Neural crest cell (in vitro differentiated cells): ENCODE measurements around the gene ZNF830. TPM values are rescaled to one million over a fixed set of nuclear protein-coding genes. Genes with fewer than 3 reads are reported as not detected.

Experiments used
- DNase-seq: peaks from one replicate; pipeline ENCODE4 v3.0.0; 2021; ENCODE audit warnings: low read depth, mixed read lengths, low spot score
- H3K27ac Mint-ChIP-seq: one replicate; pipeline ENCODE4 v1.8.0; 2021; ENCODE audit warnings: mild to moderate bottlenecking, mixed read lengths; ENCODE audit not compliant: unreplicated experiment
- H3K27me3 Mint-ChIP-seq: 2 replicates; pipeline ENCODE4 v1.8.0; 2021; ENCODE audit warnings: low read depth, mild to moderate bottlenecking, mixed read lengths
- H3K36me3 Mint-ChIP-seq: 2 replicates; pipeline ENCODE4 v1.8.0; 2021; ENCODE audit warnings: low read depth, mild to moderate bottlenecking, mixed read lengths
- H3K4me1 Mint-ChIP-seq: 2 replicates; pipeline ENCODE4 v1.8.0; 2021; ENCODE audit warnings: mixed read lengths
- H3K4me3 Mint-ChIP-seq: one replicate; pipeline ENCODE4 v1.8.0; 2021; ENCODE audit warnings: mild to moderate bottlenecking, mixed read lengths
- H3K9me3 Mint-ChIP-seq: 2 replicates; pipeline ENCODE4 v1.8.0; 2021; ENCODE audit warnings: mixed read lengths
- long read RNA-seq: library from polyadenylated mRNA; unstranded; transcript quantifications from one replicate; pipeline ENCODE4 v2.0.0, GENCODE V29; 2020
- total RNA-seq: library from RNA; stranded (reverse); gene quantifications from 2 replicates; pipeline ENCODE4 v1.2.1, GENCODE V29; 2021
- TF ChIP-seq, protein P1 (sequence below): fragments of 200-600 bp; sonication (generic); conservative IDR thresholded peaks from 2 replicates; pipeline ENCODE4 v1.5.0; 2021; ENCODE audit warnings: antibody characterized with exemption, mild to moderate bottlenecking

ZNF830 gene
- total RNA-seq: 21.2 TPM in 2 replicates
- long read RNA-seq, transcript ZNF830-201 (1 exons, 2,246 nt): major isoform, 34 of 34 reads
- long read RNA-seq, partial matches to known transcripts: 0 of 34 reads
- long read RNA-seq, other reads (novel, unspliced or antisense): 0 of 34 reads

- Mint-ChIP-seq H3K27me3 (peaks cover 20% of the 10 kb centered on the region), H3K36me3 (peaks cover 6% of the 10 kb centered on the region), H3K27ac (peak within 1 kb of the TSS; percentile 99), H3K4me3 (peak within 1 kb of the TSS; percentile 97), H3K4me1 (peaks cover 11% of the 10 kb centered on the region), H3K9me3 (no peaks in the 10 kb centered on the region)
- TF ChIP-seq, protein P1, sequence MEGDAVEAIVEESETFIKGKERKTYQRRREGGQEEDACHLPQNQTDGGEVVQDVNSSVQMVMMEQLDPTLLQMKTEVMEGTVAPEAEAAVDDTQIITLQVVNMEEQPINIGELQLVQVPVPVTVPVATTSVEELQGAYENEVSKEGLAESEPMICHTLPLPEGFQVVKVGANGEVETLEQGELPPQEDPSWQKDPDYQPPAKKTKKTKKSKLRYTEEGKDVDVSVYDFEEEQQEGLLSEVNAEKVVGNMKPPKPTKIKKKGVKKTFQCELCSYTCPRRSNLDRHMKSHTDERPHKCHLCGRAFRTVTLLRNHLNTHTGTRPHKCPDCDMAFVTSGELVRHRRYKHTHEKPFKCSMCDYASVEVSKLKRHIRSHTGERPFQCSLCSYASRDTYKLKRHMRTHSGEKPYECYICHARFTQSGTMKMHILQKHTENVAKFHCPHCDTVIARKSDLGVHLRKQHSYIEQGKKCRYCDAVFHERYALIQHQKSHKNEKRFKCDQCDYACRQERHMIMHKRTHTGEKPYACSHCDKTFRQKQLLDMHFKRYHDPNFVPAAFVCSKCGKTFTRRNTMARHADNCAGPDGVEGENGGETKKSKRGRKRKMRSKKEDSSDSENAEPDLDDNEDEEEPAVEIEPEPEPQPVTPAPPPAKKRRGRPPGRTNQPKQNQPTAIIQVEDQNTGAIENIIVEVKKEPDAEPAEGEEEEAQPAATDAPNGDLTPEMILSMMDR: no peak
- peak; percentile 85 for DNase-seq
Observed at GRCh38 chr17:34961093-34961911, at the start of gene ZNF830, which contains the start of gene CCT6B. Gene ZNF830, plus strand, starts transcription at chr17:34961540. Its CDS starts 27 bp downstream, at chr17:34961567. Gene CCT6B, minus strand, starts transcription at chr17:34961460. Its CDS starts 67 bp downstream, at chr17:34961393.

- Mint-ChIP-seq H3K9me3 (no peaks in the 10 kb centered on the region), H3K4me3 (no peak overlapping the region), H3K27ac (no peak overlapping the region), H3K36me3 (no peaks in the 10 kb centered on the region), H3K4me1 (no peaks in the 10 kb centered on the region), H3K27me3 (peaks cover 9% of the 10 kb centered on the region)
- DNase-seq: no peak
- TF ChIP-seq, protein P1: no peak
Observed at GRCh38 chr17:34913001-34913400, 48.3 kb upstream of the ZNF830 start.

- H3K27ac Mint-ChIP-seq: no peak overlapping the region
- no peak overlapping the region for H3K4me3 Mint-ChIP-seq
- no peak for DNase-seq
- no peaks in the 10 kb centered on the region for H3K9me3 Mint-ChIP-seq
- TF ChIP-seq, protein P1: no peak
- no peaks in the 10 kb centered on the region for H3K4me1 Mint-ChIP-seq
- peaks cover 5% of the 10 kb centered on the region for H3K27me3 Mint-ChIP-seq
- H3K36me3 Mint-ChIP-seq: no peaks in the 10 kb centered on the region
Observed at GRCh38 chr17:34916120-34916519, 45.2 kb upstream of the ZNF830 start.

DNA sequence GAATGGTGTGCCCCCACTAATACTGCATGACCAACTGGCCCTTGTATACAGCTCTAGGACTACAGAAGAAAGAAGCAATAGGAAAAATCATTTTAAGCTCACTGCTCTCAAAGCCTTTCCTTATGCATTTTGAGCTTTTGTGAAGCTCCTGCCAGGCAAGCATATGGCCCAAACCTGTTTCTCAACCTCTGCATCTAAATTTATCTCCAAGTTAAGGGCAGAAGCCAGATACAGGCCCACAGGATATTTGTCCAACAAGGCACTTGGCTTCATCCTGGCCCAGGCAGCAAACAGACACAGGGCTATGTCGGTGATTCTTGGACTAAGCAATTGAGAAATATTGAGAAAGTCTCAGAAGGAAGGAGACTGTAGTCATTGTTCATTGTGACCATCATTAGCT is 44.0 kb upstream of the ZNF830 start:
- Mint-ChIP-seq H3K27ac (no peak overlapping the region), H3K27me3 (no peaks in the 10 kb centered on the region), H3K9me3 (no peaks in the 10 kb centered on the region), H3K36me3 (no peaks in the 10 kb centered on the region), H3K4me3 (no peak overlapping the region), H3K4me1 (no peaks in the 10 kb centered on the region)
- DNase-seq: no peak
- TF ChIP-seq, protein P1: no peak

DNA sequence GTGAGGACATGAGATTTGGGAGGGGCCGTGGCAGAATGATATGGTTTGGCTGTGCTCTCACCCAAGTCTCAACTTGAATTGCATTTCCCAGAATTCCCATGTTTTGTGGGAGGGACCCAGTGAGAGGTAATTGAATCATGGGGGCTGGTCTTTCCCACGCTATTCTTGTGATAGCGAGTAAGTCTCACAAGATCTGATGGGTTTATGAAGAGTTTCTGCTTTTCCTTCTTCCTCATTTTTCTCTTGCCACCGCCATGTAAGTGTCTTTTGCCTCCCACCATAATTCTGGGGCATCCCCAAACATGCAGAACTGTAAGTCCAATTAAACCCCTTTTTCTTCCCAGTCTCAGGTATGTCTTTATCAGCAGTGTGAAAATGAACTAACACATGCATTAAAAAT is 40.7 kb upstream of the ZNF830 start:
- no peaks in the 10 kb centered on the region for H3K9me3 Mint-ChIP-seq
- TF ChIP-seq, protein P1: no peak
- no peak overlapping the region for H3K27ac Mint-ChIP-seq
- H3K27me3 Mint-ChIP-seq: no peaks in the 10 kb centered on the region
- H3K4me1 Mint-ChIP-seq: no peaks in the 10 kb centered on the region
- H3K4me3 Mint-ChIP-seq: no peak overlapping the region
- no peak for DNase-seq
- no peaks in the 10 kb centered on the region for H3K36me3 Mint-ChIP-seq
